ENCODE data around the gene OBSCN. TPM values are rescaled to one million over a fixed set of nuclear protein-coding genes. Genes with fewer than 3 reads are reported as not detected.
A peak's percentile ranks its signal among the peaks of the same experiment; 100 is the strongest.

The OBSCN gene
- total and polyA plus RNA-seq, 2 of the 13 experiments (the other 11 are each of a cell fraction or from before 2014, with no cell fraction given), result 0.20 TPM

GRCh38 chr1:228415221-228415620, 207.4 kb downstream of the OBSCN start:
- intact Hi-C loops (cut with micrococcal nuclease; ENCODE audit: unreplicated experiment), result no loop called here
- Histone ChIP-seq H3K27ac (ENCODE audit: extremely low read length, insufficient read depth, low read length) (no peak overlapping the region), H3K4me1 (ENCODE audit: insufficient read depth, low read length) (peaks cover 28% of the 10 kb centered on the region), H3K4me2 (ENCODE audit: low read depth, low read length) (no peak overlapping the region), H4K20me1 (ENCODE audit: insufficient read depth, low read length) (no peaks in the 10 kb centered on the region), H3K9me3 (ENCODE audit: low read length) (no peaks in the 10 kb centered on the region), H3K27me3 (ENCODE audit: control insufficient read depth in 1 of 2, insufficient read depth in 2 of 2, low read length in 2 of 2) (peaks cover 0 to 6% of the 10 kb centered on the region in 2 experiments; a peak in 2 of 5 replicates), H3K36me3 (replicated peaks in 1 of 2; ENCODE audit: control insufficient read depth in 1 of 2, insufficient read depth in 2 of 2, low read length in 2 of 2) (no peaks in the 10 kb centered on the region), H3K79me2 (ENCODE audit: insufficient read depth, low read length) (no peaks in the 10 kb centered on the region), H3K9ac (ENCODE audit: insufficient read depth, low read depth, low read length) (no peak overlapping the region), H3K4me3 (replicated peaks in 1 of 3; ENCODE audit: insufficient read depth in 1 of 3, low read depth in 2 of 3, low read length in 3 of 3) (no peak overlapping the region), H2AFZ (ENCODE audit: low read length) (no peak overlapping the region)
- no TSS peak for BruUV-seq (replicated peaks)
- ChIA-PET CTCF (ENCODE audit: low intra/inter-chr PET ratio, low total read pairs) (no interaction called here), POLR2A (no interaction called here)
- DNase-seq (ENCODE audit: low spot score) (no peak), ATAC-seq (no peak), FAIRE-seq (no peak)
- WGBS (ENCODE audit: low lambda C conversion rate), result 85% methylated on average over 7 of the region's 7 CpGs
- TF ChIP-seq, protein P1, sequence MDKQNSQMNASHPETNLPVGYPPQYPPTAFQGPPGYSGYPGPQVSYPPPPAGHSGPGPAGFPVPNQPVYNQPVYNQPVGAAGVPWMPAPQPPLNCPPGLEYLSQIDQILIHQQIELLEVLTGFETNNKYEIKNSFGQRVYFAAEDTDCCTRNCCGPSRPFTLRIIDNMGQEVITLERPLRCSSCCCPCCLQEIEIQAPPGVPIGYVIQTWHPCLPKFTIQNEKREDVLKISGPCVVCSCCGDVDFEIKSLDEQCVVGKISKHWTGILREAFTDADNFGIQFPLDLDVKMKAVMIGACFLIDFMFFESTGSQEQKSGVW (CRISPR knock-in tag; IDR thresholded peaks at IDR 0.05; ENCODE audit: borderline replicate concordance), result no peak
- TF ChIP-seq POLR2G (IDR thresholded peaks at IDR 0.05; ENCODE audit: low read depth, low read length), result 0 out of 2 replicates have a peak, but pooled peaks have one; percentile 23
- TF ChIP-seq ZNF687 (CRISPR knock-in tag; IDR thresholded peaks at IDR 0.05), result no peak
- no peak for TF ChIP-seq YEATS2 (CRISPR knock-in tag; IDR thresholded peaks at IDR 0.05; ENCODE audit: borderline replicate concordance)
- in situ Hi-C loops (cut with HindIII; ENCODE audit: extremely low pct_ligation_motif_present, low pct_unique_long_range_greater_than_20kb), result no loop called here
